HG02981 (cell line): Measurements from ENCODE around the gene CENATAC.
"Not testable (repeated sequence)": the region's sequence is repeated elsewhere in the genome, so short reads cannot be mapped to it uniquely, and the experiment has no call there.

Experiments
- ATAC-seq: cut with Tn5 transposase; IDR thresholded peaks from one replicate; pipeline ENCODE4 v1.9.1; 2021; ENCODE audit warnings: mild to moderate bottlenecking, moderate library complexity; ENCODE audit not compliant: unreplicated experiment

The CENATAC gene

DNA sequence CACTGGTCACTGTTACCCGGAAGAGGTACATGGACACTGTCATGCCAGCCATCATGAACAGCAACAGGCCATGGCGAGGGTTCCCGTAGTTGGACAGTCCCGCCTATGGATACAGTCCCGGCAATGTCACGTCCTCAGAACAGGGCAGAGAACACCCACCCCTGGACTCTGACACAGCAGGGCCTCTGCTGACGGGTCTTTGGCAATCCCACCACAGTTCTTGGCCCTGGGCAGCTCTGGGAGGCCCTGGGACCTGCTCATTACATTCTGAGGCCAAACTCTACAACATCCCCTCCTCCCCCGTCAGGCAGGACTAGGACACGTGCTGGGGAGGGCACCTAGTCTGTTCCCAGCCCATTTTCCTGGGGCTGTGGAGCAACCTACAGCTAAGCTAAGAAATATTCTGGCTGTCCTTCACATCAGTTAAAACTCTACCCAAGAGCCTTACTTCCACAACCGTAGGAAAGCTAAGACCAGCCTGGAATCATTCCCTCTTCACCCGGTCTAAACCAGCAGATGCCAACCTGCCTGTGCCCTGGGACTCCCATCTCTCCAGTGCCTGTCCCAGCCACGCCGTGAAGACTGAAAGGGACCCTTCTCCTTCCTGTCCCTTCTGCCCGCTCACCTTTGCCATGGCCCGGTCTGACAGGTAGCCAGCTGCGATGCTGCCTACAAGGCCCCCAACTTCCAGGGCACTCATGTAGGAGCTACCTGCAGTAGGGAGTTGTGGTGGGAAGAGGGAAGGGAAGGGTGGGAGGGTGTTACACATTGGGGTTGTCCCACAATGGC lies 28.2 kb downstream of the CENATAC start:
- ATAC-seq = no peak

DNA sequence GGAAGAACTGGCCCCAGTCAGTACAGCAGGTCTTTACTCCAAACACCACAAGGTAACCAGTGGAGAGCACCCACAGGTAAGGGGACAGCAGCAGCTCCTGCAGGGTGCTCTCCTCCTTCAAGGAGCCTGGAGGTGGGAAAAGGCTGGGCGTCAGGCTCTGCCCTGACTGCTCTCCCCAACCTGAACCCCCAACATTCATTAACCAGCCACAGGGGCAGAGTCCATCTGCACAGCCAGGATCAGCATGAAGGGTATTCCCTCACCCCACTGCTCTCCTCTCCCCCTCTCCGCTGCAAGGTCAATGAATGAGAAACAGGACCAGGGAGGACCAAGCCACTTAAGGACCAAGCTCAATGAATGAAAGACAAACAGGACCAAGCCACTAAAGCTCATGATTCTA lies 29.0 kb downstream of the CENATAC start:
- no peak for ATAC-seq

DNA sequence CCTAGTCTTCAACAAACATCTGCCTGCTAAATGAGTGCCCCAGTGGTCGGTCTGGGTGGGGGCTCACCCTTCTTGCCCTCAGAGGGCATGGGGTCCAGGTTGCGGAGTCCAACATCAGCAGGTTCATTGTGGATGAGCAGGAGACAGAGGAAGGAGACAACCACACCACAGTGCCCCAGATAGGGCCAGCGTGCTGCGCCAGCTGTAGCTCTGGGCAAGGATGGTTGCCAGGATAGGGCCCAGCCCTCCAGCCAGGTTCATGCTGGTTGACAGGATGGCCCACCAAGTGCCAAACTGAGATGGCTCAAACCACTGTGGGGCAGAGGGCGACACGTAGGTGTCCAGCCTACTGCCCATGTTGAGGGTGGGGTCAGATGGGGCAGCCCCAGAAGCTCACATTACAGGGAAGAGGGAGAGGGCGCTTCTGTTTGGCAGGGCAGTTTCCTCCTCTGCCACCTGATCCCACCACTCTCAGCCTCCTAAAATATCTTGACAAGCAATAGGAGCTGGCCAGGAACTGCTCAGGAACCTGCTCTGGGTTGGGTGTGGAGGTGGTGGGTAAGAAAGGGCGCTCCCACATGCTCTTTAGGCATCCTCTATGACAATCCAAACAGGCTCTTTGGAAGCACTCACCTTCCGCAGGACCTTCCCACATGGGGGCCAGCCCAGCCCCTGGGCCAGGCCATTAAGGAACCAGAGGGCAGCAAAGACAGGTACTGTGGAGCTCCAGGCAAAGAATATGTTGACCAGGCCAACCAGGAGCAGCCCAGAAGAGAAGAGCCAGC lies 29.8 kb downstream of the CENATAC start:
- no peak for ATAC-seq

DNA sequence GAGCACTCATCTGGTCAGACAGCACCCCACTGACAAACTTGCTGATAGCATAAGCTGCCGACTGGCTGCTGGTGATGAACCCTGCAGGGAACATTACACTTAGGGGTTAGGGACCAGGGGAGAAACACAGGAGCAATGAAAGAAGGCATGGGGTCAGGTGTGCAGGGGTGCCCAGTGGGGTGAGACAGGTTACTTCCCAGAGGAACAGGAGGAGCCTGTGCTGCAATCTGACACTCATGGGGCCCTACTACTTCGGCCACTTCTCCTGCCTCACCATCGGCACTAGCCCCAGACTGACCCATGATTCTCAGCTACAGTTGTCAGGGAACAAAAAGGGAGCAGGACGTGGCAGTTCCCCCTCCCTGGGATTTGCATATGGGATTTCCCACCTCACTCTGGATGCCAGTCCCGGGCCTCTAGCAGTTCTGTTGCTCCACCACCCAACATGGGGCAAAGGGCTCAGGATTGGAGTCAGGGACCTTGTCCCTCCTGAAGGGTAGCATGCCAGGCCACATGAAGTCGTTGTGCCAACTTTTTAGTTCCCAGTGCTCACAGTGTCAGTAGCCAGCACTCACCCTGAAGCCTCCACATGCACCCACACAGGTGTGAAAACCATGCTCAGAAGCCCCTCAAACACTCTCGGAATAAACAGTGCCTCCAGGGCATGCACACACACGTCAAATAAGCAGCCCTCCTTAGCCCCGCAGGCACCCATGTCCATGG lies 30.6 kb downstream of the CENATAC start:
- no peak for ATAC-seq

DNA sequence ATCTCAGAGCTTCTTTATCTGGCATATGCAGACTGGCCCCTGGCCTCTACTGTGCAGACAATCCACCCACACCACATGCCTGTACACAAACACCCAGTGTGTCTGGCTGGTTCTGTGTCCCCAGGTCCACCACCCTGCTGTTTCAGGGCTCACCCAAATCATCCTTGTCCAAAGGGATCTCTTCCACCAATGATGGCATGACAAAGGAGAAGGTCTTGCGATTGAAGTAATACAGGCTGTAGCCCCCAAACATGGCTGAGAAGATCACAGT lies 31.1 kb downstream of the CENATAC start:
- no peak for ATAC-seq

DNA sequence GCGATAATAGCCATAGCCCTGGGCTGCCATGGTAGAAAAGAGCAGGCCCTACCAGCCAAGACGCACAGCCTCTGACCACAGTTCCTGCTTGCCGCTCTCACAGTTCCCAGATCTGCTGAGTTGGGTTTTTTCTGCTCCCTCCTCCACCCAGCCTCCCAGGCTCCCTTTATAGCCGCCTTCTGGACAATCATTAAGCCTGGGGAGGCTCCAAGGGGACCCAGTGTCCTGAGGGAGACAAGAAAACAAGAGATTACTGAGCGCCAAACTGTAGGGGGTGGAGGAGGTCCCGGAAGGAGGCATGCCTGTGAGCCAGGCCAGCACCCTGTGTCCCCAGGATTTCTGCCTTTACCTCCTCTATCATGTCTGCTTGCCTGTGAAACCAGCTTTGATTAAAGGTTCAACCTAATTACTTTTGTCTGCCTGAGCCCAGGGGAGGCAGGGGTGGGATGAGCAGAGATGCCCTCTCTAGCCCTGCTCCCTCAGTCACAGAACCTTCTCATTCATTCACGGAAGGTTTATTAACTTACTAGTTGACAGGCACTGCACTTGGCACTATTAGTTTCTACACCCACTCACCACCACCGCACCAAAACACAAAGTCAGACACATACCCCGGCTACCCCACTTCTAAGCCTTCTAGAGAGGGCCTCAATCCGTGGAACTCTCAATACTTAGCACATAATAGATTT lies 31.5 kb downstream of the CENATAC start:
- peak; percentile 4 for ATAC-seq

DNA sequence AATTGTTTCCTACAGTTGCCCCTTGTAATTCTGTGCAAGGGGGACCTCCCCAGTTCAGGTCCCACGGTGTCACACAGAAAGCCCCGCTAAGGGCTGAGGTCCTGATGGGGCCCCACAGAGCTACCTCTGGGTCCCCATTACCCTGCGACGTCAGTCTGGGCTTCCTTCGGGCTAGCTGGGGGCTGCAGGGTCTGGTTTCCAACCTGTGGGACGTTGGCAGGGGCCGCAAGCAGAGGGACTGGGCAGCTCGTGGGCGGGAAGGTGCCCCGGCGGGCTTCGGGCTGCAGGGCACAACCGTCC lies 32.0 kb downstream of the CENATAC start:
- peak; percentile 6 for ATAC-seq

DNA sequence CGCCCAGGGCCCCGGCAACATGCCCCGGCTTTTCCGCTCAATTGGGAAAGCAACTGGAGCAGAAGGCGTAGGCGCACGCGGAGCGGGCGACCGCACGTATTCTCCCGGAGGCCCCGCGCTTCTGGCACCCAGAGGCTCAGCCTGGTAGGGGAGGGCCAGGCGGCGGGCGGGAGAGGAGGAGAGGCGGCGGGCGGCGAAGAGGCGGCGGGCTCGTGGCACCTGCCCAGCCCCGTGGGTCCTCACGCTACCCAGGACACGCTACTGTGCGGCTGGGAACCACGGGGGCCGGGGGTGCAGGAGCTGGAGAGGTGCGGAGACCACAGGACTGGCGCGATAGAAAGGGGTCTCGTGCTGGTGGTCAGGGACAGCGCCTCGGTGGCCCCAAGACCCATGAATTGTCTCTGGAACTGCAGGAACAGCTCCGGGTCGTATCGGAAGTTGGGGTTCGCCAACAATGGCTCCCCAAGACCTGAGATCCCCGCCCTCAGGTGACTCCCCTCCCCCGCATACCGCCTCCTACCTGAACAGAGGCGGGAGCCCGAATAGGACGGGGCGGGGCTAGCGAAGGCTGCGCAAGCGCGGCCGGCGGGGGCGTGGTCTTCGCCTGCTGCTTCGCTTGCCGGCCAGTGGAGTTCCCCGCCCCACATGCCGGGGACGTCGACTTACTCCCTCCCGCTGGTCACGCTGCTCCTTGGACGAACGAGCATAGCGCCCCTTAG lies 32.5 kb downstream of the CENATAC start, which contains the start of gene SLC37A4:
Gene SLC37A4, minus strand, starts transcription at position 549 of the 719 bp plus-strand sequence.
- ATAC-seq = peak; percentile 79

DNA sequence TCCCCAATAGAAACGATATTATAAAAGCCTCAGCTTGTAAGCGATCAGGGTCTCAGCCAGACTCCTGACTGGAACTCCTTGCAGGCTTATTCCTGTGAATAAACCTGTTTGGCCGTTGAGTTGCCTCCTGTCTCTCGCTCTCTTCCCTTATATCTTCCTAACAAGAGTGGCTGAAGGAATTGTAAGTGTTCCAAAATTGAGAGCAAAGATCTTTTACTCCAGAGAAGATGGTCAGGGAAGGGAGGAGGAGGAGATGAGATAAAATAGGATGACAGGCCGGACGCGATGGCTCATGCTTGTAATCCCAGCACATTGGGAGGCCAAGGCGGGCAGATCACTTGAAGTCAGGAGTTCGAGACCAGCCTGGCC lies 34.0 kb downstream of the CENATAC start:
- ATAC-seq = no peak

DNA sequence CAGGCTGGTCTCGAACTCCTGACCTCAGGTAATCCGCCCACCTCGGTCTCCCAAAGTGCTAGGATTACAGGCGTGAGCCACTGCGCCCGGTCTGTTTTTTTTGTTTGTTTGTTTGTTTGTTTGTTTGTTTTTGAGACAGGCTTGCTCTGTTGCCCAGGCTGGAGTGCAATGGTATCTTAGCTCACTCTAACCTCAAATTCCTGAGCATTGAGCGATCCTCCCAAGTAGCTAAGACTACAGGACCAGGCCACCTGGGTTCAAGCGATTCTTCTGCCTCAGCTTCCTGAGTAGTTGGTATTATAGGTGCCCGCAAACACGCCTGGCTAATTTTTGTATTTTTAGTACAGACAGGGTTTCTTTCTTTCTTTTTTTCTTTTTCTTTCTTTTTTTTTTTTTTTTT lies 35.5 kb downstream of the CENATAC start:
- not testable (repeated sequence) for ATAC-seq

DNA sequence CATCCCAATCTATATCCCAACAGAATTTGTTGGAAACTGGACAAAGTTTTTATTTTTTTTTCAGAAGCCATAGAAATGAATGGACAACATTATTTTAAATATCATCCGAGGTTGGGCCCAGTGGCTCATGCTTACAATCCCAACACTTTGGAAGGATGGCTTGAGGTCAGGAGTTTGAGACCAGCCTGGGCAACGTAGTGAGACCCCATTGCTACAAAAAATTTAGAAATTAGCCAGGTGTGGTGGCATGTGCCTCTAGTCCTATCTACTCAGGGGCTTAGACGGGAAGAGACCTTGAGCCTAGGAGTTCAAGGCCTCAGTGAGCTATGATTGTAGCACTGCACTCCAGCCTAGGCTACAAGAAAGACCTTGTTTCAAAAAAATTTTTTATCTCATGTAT lies 36.9 kb downstream of the CENATAC start:
- no peak for ATAC-seq

DNA sequence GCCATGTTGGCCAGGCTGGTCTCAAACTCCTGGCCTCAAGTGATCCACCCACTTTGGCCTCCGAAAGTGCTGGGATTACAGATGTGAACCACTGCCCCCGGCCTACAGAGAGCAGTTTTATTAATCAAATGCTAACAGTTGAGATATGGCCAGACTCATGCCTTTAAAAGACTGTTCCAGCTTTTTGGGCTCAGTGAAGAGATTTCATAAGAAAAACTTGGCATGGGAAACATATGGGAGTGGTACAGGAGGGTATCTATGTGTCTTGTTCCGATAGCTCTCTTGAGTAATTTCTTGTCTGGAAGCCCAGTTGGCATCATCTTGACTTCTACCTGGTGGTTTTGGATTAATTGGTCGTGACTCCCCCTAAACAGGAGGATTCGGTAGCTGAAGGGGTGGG lies 40.9 kb downstream of the CENATAC start:
- ATAC-seq = no peak

DNA sequence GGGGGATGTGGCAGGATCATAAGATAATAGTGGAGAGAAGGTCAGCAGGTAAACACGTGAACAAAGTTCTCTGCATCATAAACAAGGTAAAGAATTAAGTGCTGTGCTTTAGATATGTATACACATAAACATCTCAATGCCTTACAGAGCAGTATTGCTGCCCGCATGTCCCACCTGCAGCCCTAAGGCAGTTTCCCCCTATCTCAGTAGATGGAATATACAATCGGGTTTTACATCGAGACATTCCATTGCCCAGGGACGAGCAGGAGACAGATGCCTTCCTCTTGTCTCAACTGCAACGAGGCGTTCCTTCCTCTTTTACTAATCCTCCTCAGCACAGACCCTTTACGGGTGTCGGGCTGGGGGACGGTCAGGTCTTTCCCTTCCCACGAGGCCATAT lies 41.5 kb downstream of the CENATAC start:
- not testable (repeated sequence) for ATAC-seq

DNA sequence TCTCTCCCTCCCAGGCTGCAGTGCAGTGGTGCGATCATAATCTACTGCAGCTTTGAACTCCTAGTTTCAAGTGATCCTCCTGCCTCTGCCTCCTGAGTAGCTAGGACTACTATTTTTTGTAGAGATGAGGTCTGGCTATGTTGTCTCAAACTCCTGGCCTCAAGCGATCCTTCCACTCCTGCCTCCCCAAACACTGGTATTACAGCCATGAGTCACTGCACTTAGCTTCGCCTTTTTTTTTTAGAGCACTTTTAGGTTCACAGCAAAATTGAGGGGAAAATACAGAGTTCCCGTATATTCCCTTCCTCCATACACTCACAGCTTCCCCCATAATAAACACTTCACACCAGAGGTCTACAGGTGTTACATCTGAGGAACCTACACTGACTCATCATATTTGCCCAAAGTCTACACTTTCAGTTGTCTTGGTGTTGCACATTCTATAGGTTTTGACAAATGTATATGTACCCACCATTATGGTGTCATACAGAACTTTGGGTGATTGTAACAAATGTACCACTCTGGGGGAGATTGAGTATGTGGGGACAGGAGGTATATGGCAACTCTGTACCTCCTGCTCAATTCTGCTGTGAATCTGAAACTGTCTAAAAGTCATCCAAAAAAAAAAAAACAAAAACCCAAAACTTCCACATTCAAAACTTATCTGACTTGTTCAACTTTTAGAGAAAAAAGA lies 44.0 kb downstream of the CENATAC start:
- ATAC-seq = no peak

DNA sequence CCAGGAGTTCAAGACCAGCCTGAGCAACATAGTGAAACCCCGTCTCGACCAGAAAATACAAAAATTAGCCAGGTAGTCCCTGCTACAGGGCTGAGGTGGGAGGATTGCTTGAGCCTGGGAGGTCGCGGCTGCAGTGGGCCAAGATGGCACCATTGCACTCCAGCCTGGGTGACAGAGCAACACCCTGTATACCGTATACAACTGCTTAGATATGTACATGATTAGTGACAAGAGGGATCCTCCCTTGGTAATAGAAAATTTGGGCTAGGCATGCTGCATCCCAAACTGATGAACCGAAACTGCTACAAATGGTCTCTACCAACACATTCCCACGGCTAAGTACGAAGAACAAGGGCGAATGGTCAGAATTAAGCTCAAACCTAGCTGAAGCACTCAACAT lies 45.0 kb downstream of the CENATAC start:
- ATAC-seq = no peak

DNA sequence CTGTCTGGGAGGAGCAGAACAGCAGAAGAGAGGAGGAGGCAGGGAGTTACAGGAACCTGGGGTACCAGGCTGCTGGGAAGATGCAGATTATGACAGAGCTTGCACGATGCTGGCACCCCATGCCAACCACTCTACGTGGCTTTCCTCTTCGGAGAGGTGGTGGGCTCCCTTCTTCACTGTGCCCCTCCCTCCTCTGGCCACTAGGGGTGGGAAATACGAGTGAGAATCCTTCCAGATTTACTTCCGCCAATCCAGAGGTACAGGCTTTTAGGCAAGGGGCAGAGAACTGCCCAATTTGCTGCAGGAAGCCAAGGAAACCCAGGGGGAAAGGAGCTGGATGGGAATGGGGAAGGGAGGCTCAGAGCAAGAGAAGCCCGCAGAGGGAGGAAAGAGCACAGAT lies 46.8 kb downstream of the CENATAC start:
- no peak for ATAC-seq

DNA sequence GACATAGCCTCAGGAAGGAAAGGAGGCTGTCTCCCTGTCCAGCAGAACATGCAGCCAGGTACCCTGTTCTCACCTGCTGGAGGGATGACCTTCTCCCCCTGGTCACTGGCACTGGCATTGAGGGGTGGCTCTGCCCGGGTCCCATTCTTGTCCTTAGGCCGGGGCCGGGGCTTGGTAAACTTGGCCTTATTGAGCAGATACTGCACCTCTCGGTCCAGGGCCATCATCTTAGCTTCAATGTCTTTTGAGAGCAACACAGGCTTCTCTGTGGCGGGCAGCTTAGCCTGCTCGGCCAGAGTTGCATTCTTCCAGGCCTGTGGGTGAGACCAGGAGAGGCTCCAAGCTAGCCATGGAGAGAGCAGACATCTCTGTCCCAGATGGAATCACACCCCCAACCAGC lies 48.6 kb downstream of the CENATAC start:
- ATAC-seq = no peak

DNA sequence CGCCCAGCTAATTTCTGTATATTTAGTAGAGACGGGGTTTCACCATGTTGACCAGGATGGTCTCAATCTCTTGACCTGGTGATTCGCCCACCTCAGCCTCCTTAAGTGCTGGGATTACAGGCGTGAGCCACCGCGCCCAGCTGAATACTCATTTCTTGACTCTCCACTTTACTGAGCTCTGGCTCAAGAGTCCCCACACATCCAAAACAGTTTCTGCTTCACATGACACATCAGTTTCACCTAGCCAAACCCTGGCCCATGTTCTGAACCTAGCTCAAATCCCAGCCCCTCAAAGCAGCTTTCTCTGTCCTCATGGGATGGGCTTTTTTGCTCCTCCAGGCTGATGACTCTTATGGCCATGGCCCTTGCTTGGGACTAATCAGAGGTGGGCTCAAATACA lies 49.3 kb downstream of the CENATAC start:
- ATAC-seq = no peak

DNA sequence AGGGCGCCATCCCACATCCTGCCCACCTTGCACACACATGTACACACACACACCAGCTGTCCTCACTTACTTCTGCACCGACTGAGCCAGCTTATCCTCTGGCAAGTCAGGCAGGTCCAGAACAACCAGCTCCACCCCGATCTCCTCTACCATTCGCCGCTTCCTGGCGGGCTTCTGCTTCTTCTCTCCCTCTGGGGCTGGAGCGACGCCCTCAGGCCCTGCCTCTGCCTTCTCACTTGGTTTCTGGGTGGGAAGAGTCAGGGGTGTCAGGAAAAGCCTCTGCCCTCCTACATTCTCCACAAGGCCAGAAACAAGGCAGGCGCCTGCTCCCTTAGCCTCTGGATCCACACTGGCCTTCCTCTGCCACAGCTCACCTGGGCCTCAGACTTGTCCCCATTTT lies 50.7 kb downstream of the CENATAC start:
- no peak for ATAC-seq

DNA sequence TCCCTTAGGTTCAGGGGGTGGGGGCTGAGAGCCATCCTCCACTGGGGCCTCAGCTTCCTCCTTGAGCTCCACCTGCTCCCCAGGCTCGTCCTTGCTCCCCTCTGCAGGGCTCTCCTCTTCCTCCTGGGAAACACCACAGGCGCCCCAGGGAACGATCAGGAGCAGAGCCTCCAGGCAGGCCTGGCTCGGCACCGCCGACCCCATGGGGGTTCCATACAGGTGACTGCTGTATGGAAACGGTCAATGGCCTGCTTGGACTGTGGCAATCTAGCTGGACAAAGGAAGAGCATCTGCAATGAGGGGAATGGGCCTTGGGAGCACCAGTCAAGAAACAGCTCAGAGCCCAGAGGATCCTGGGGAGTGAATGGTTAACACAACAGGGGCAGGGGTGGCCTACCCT lies 51.1 kb downstream of the CENATAC start:
- ATAC-seq = no peak
